ENCODE data around the gene MRAP.
"Not testable (repeated sequence)": the region's sequence is repeated elsewhere in the genome, so short reads cannot be mapped to it uniquely, and the experiment has no call there.

The MRAP gene

GRCh38 chr21:32256873-32257620, 41.6 kb upstream of the MRAP start:
- Histone ChIP-seq H3K4me3 (ENCODE audit: low read depth, low read length) (peak overlapping the region; percentile 13), H3K9me3 (ENCODE audit: control insufficient read depth, low read length) (no peaks in the 10 kb centered on the region), H3K4me1 (peaks cover 4% of the 10 kb centered on the region), H3K27me3 (ENCODE audit: control insufficient read depth, insufficient read depth, low read length) (no peaks in the 10 kb centered on the region), H3K4me2 (ENCODE audit: low read length) (peak overlapping the region; percentile 39), H3K79me2 (no peaks in the 10 kb centered on the region), H2AFZ (peak overlapping the region; percentile 41), H3K9ac (no peak overlapping the region), H3K36me3 (ENCODE audit: control insufficient read depth, insufficient read depth, low read length) (no peaks in the 10 kb centered on the region), H3K27ac (no peak overlapping the region)
- no peak for TF ChIP-seq CTCF (IDR thresholded peaks at IDR 0.05)

- Histone ChIP-seq H3K27me3 (ENCODE audit: control insufficient read depth, insufficient read depth, low read length) (no peaks in the 10 kb centered on the region), H3K79me2 (no peaks in the 10 kb centered on the region), H3K4me1 (peaks cover 4% of the 10 kb centered on the region), H3K27ac (no peak overlapping the region), H3K36me3 (ENCODE audit: control insufficient read depth, insufficient read depth, low read length) (no peaks in the 10 kb centered on the region), H3K4me3 (ENCODE audit: low read depth, low read length) (no peak overlapping the region), H3K9me3 (ENCODE audit: control insufficient read depth, low read length) (no peaks in the 10 kb centered on the region), H2AFZ (no peak overlapping the region), H3K4me2 (ENCODE audit: low read length) (no peak overlapping the region), H3K9ac (no peak overlapping the region)
- TF ChIP-seq CTCF (IDR thresholded peaks at IDR 0.05): peak; percentile 48
Observed at GRCh38 chr21:32257962-32258785, 40.5 kb upstream of the MRAP start.

- H3K9me3 ChIP-seq (ENCODE audit: control insufficient read depth, low read length); H3K9ac ChIP-seq; H3K79me2 ChIP-seq; H2AFZ ChIP-seq; H3K4me1 ChIP-seq; H3K27me3 ChIP-seq (ENCODE audit: control insufficient read depth, insufficient read depth, low read length); H3K4me2 ChIP-seq (ENCODE audit: low read length); H3K27ac ChIP-seq; H3K36me3 ChIP-seq (ENCODE audit: control insufficient read depth, insufficient read depth, low read length); H3K4me3 ChIP-seq (ENCODE audit: low read depth, low read length): not testable (repeated sequence)
Observed at GRCh38 chr21:32258786-32259048, 39.9 kb upstream of the MRAP start.

- H3K4me3 ChIP-seq (ENCODE audit: low read depth, low read length): no peak overlapping the region
- no peaks in the 10 kb centered on the region for H3K9me3 ChIP-seq (ENCODE audit: control insufficient read depth, low read length)
- H3K36me3 ChIP-seq (ENCODE audit: control insufficient read depth, insufficient read depth, low read length): no peaks in the 10 kb centered on the region
- H3K27me3 ChIP-seq (ENCODE audit: control insufficient read depth, insufficient read depth, low read length): no peaks in the 10 kb centered on the region
- no peak overlapping the region for H3K9ac ChIP-seq
- H3K4me1 ChIP-seq: peaks cover 4% of the 10 kb centered on the region
- no peaks in the 10 kb centered on the region for H3K79me2 ChIP-seq
- H3K27ac ChIP-seq: no peak overlapping the region
- no peak overlapping the region for H2AFZ ChIP-seq
- TF ChIP-seq CTCF (IDR thresholded peaks at IDR 0.05): no peak
- H3K4me2 ChIP-seq (ENCODE audit: low read length): no peak overlapping the region
Observed at GRCh38 chr21:32260130-32260529, 38.5 kb upstream of the MRAP start.

GRCh38 chr21:32261929-32262328, 36.7 kb upstream of the MRAP start:
- no peaks in the 10 kb centered on the region for H3K9me3 ChIP-seq (ENCODE audit: control insufficient read depth, low read length)
- no peak overlapping the region for H3K9ac ChIP-seq
- no peaks in the 10 kb centered on the region for H3K4me1 ChIP-seq
- no peak overlapping the region for H2AFZ ChIP-seq
- H3K4me2 ChIP-seq (ENCODE audit: low read length): no peak overlapping the region
- H3K27me3 ChIP-seq (ENCODE audit: control insufficient read depth, insufficient read depth, low read length): no peaks in the 10 kb centered on the region
- H3K4me3 ChIP-seq (ENCODE audit: low read depth, low read length): no peak overlapping the region
- no peaks in the 10 kb centered on the region for H3K79me2 ChIP-seq
- no peak overlapping the region for H3K27ac ChIP-seq
- no peaks in the 10 kb centered on the region for H3K36me3 ChIP-seq (ENCODE audit: control insufficient read depth, insufficient read depth, low read length)
- TF ChIP-seq CTCF (IDR thresholded peaks at IDR 0.05): no peak

GRCh38 chr21:32265321-32265720, 33.3 kb upstream of the MRAP start:
- not testable (repeated sequence) for H3K4me3 ChIP-seq (ENCODE audit: low read depth, low read length); H3K36me3 ChIP-seq (ENCODE audit: control insufficient read depth, insufficient read depth, low read length); H3K27ac ChIP-seq

More at GRCh38 chr21:32265321-32265720, 33.3 kb upstream of the MRAP start:
- H3K4me2 ChIP-seq (ENCODE audit: low read length); H3K79me2 ChIP-seq; H2AFZ ChIP-seq; H3K4me1 ChIP-seq; H3K9me3 ChIP-seq (ENCODE audit: control insufficient read depth, low read length); H3K9ac ChIP-seq; H3K27me3 ChIP-seq (ENCODE audit: control insufficient read depth, insufficient read depth, low read length): not testable (repeated sequence)
